ENCODE measurements around the gene AHRR.

AHRR gene

DNA sequence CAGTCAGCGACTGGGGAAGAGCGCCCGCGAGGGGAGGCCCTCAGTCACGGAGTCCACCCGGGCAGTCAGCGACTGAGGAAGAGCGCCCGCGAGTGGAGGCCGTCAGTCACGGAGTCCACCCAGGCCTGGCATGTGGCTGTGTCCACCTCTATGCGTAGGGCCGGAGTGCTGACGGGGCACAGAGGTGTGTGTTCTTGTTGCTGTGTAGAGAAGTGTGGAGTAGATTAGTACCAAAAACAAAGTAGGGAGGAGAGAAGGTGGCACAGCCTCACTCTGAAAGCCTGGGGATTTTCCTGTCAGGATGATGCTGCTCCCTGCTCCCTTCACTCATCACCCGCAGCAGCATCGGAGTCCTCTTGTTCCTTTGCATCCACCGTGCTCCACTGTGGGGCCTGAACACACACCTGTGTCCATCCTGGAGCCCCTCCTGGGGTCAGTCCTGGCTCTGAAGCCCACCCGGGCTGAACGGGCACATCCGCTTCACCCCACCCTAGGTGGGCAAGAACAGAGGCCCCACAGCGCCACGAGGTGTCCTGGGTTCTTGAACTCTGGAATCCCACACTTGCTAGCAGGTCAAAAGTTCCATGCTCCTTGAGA, 37.9 kb downstream of the AHRR start:
- H3K9me3 ChIP-seq (ENCODE audit: severe bottlenecking), result peaks cover 6% of the 10 kb centered on the region
- no peaks in the 10 kb centered on the region for H3K27me3 ChIP-seq (ENCODE audit: insufficient read depth, poor library complexity, severe bottlenecking)
- no peaks in the 10 kb centered on the region for H3K4me1 ChIP-seq (ENCODE audit: insufficient read depth, poor library complexity, severe bottlenecking)
- TF ChIP-seq, protein P1, sequence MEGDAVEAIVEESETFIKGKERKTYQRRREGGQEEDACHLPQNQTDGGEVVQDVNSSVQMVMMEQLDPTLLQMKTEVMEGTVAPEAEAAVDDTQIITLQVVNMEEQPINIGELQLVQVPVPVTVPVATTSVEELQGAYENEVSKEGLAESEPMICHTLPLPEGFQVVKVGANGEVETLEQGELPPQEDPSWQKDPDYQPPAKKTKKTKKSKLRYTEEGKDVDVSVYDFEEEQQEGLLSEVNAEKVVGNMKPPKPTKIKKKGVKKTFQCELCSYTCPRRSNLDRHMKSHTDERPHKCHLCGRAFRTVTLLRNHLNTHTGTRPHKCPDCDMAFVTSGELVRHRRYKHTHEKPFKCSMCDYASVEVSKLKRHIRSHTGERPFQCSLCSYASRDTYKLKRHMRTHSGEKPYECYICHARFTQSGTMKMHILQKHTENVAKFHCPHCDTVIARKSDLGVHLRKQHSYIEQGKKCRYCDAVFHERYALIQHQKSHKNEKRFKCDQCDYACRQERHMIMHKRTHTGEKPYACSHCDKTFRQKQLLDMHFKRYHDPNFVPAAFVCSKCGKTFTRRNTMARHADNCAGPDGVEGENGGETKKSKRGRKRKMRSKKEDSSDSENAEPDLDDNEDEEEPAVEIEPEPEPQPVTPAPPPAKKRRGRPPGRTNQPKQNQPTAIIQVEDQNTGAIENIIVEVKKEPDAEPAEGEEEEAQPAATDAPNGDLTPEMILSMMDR (IDR thresholded peaks at IDR 0.05; ENCODE audit: poor library complexity, severe bottlenecking), result no peak
- no peak overlapping the region for H3K4me3 ChIP-seq (ENCODE audit: severe bottlenecking)
- H3K36me3 ChIP-seq (ENCODE audit: low read depth), result no peaks in the 10 kb centered on the region
- DNase-seq (ENCODE audit: low spot score) (no peak), ATAC-seq (ENCODE audit: low read depth) (no peak)
- no peak overlapping the region for H3K27ac ChIP-seq (ENCODE audit: poor library complexity, severe bottlenecking)

DNA sequence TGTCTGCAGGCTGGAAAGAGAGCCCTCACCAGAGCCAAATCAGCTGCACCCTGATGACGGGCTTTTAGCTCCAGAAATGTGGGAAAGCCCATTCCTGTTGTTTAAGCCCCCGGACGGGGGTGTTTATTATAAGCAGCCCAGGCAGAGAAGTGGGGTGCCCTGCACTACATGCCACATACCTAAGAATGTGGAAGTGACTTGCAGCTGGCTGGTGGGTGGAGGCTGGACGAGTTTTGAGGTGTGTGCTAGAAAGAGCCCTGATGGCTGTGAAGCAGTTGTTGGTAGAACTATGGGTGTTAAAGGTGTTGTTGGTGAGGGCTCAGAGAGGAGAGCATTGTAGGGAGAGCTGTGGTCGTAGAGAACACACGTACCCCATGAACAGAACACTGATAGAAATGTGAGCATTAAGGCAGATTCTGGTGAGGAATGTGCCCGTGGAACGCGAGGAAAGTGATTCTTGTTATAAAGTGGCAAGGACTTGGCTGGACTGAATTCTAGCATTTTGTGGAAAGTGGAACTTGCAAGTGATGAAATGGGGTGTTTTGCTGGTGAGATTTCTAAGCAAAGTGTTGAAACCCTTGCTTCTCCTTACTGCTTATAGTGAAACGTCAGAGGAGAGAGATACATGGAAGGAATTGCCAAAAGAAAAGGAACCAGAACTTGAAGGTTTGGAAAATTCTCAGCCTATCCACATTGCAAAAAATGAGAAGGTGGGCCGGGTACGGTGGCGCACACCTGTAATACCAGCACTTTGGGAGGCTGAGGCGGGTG, 38.9 kb downstream of the AHRR start:
- no peaks in the 10 kb centered on the region for H3K4me1 ChIP-seq (ENCODE audit: insufficient read depth, poor library complexity, severe bottlenecking)
- H3K27me3 ChIP-seq (ENCODE audit: insufficient read depth, poor library complexity, severe bottlenecking), result peaks cover 3% of the 10 kb centered on the region
- H3K9me3 ChIP-seq (ENCODE audit: severe bottlenecking), result peaks cover 15% of the 10 kb centered on the region
- ATAC-seq (ENCODE audit: low read depth), result no peak
- no peaks in the 10 kb centered on the region for H3K36me3 ChIP-seq (ENCODE audit: low read depth)
- DNase-seq (ENCODE audit: low spot score), result no peak
- TF ChIP-seq, protein P1 (IDR thresholded peaks at IDR 0.05; ENCODE audit: poor library complexity, severe bottlenecking), result no peak
- H3K27ac ChIP-seq (ENCODE audit: poor library complexity, severe bottlenecking), result no peak overlapping the region
- no peak overlapping the region for H3K4me3 ChIP-seq (ENCODE audit: severe bottlenecking)

DNA sequence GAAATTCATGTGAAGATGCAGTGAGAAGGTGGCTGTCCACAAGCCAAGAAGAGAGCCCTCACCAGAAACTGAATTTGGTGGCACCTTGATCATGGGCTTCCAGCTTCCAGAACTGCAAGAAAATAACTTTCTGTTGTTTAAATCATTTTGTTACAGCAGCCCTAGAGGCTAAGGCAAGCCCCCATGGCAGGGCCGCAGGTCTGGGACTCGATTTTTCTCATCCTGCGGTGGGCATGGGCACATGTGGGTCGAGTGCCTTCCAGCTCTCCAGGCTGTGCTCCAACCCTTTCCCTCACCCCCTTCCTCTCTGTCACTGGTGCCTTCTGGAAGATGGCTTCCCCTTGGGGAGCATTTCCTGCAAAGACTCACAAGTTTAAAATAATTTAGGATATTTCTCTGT, 40.7 kb downstream of the AHRR start:
- H3K36me3 ChIP-seq (ENCODE audit: low read depth), result no peaks in the 10 kb centered on the region
- peaks cover 15% of the 10 kb centered on the region for H3K9me3 ChIP-seq (ENCODE audit: severe bottlenecking)
- DNase-seq (ENCODE audit: low spot score) (no peak), ATAC-seq (ENCODE audit: low read depth) (no peak)
- TF ChIP-seq, protein P1 (IDR thresholded peaks at IDR 0.05; ENCODE audit: poor library complexity, severe bottlenecking), result no peak
- no peak overlapping the region for H3K4me3 ChIP-seq (ENCODE audit: severe bottlenecking)
- no peaks in the 10 kb centered on the region for H3K4me1 ChIP-seq (ENCODE audit: insufficient read depth, poor library complexity, severe bottlenecking)
- H3K27me3 ChIP-seq (ENCODE audit: insufficient read depth, poor library complexity, severe bottlenecking), result peaks cover 3% of the 10 kb centered on the region
- no peak overlapping the region for H3K27ac ChIP-seq (ENCODE audit: poor library complexity, severe bottlenecking)

DNA sequence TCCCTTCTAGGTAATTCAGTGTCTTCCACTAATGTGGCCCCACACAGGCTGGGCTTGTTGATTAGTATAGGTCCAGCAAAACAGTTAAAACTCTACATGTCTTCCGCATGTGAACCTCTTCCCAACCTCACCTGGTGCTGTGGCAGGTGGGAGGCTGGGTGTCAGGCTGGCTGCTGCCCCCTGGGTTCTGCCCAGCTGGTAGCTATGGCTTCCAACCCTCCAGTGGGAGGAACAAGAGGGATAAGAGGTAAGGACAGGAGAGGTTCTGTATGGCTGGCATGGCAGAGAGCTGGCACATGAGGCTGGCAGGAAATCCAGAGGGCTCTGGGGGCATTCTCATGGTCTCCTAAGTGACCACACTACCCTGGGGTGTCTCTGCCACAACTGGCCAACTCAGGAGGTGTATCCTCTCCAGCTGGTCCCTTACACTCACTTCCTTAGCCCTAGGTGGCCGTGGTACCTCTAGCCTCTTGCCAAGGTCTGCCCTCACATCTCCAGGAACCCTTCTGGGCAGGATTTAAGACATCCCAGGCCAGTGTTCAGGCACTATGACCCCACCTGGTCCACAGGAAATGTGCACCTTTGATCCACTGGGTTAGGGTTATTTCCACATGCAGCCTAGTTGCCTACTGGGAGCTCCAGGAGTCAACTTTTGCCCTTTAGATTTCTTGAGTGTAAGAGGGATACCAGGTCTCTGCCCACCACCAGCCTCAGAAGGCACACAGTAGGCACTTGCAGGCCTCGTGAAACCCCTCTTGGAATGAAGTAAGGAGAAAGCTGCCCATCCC, 41.7 kb downstream of the AHRR start:
- Histone ChIP-seq H3K4me1 (ENCODE audit: insufficient read depth, poor library complexity, severe bottlenecking) (no peaks in the 10 kb centered on the region), H3K4me3 (ENCODE audit: severe bottlenecking) (no peak overlapping the region), H3K27ac (ENCODE audit: poor library complexity, severe bottlenecking) (no peak overlapping the region), H3K36me3 (ENCODE audit: low read depth) (no peaks in the 10 kb centered on the region), H3K9me3 (ENCODE audit: severe bottlenecking) (peaks cover 15% of the 10 kb centered on the region), H3K27me3 (ENCODE audit: insufficient read depth, poor library complexity, severe bottlenecking) (peaks cover 3% of the 10 kb centered on the region)
- ATAC-seq (ENCODE audit: low read depth) (no peak), DNase-seq (ENCODE audit: low spot score) (no peak)
- TF ChIP-seq, protein P1 (IDR thresholded peaks at IDR 0.05; ENCODE audit: poor library complexity, severe bottlenecking), result no peak

Data from RWPE2 (cell line).